NCI-H524 treated with DMSO at 0.1 percent for 48 hours (cell line): ENCODE data around the gene LTB4R.
"Not testable (repeated sequence)": the region's sequence is repeated elsewhere in the genome, so short reads cannot be mapped to it uniquely, and the experiment has no call there.

Experiments
- DNase-seq: peaks from one replicate; lab custom pipeline; 2025; lab: John Stamatoyannopoulos, UW

Gene LTB4R

GRCh38 chr14:24323341-24323740 lies 12.0 kb downstream of the LTB4R start:
- DNase-seq, result no peak

GRCh38 chr14:24324024-24324423 lies 12.7 kb downstream of the LTB4R start:
- DNase-seq, result no peak

GRCh38 chr14:24325041-24325530 lies 13.8 kb downstream of the LTB4R start:
- no peak for DNase-seq

- no peak for DNase-seq
Observed at GRCh38 chr14:24325963-24326362, 14.7 kb downstream of the LTB4R start.

- DNase-seq, result no peak
Observed at GRCh38 chr14:24327303-24327702, 16.0 kb downstream of the LTB4R start.

- DNase-seq, result not testable (repeated sequence)
Observed at GRCh38 chr14:24327914-24328313, 16.6 kb downstream of the LTB4R start.

- no peak for DNase-seq
Observed at GRCh38 chr14:24329073-24329663, 17.9 kb downstream of the LTB4R start.

GRCh38 chr14:24329736-24330135 lies 18.4 kb downstream of the LTB4R start:
- no peak for DNase-seq

- DNase-seq, result no peak
Observed at GRCh38 chr14:24330973-24331674, 19.8 kb downstream of the LTB4R start.

GRCh38 chr14:24331731-24332267 lies 20.5 kb downstream of the LTB4R start:
- no peak for DNase-seq

- peak; percentile 69 for DNase-seq
Observed at GRCh38 chr14:24332268-24332993, 21.1 kb downstream of the LTB4R start.

GRCh38 chr14:24334431-24335291 lies 23.4 kb downstream of the LTB4R start, which contains the start of gene ADCY4:
Gene ADCY4 (minus strand): TSS chr14:24335071. CDS start chr14:24334652, 419 bp downstream.
- DNase-seq, result no peak

GRCh38 chr14:24335461-24336171 lies 24.3 kb downstream of the LTB4R start:
- DNase-seq, result no peak

GRCh38 chr14:24337144-24337823 lies 26.0 kb downstream of the LTB4R start:
- DNase-seq, result no peak

- no peak for DNase-seq
Observed at GRCh38 chr14:24337824-24338175, 26.5 kb downstream of the LTB4R start.

GRCh38 chr14:24338843-24339242 lies 27.5 kb downstream of the LTB4R start:
- DNase-seq, result no peak

- DNase-seq, result no peak
Observed at GRCh38 chr14:24339284-24340151, 28.2 kb downstream of the LTB4R start, which contains the start of gene RIPK3. Gene RIPK3 (minus strand): TSS chr14:24339991. CDS start chr14:24339826, 165 bp downstream.

GRCh38 chr14:24340606-24341005 lies 29.3 kb downstream of the LTB4R start:
- DNase-seq, result no peak

- DNase-seq, result no peak
Observed at GRCh38 chr14:24342889-24343288, 31.6 kb downstream of the LTB4R start.
